Measurements from ENCODE around the gene PLOD2.
"Not testable (repeated sequence)": the region's sequence is repeated elsewhere in the genome, so short reads cannot be mapped to it uniquely, and the experiment has no call there.

The PLOD2 gene

DNA sequence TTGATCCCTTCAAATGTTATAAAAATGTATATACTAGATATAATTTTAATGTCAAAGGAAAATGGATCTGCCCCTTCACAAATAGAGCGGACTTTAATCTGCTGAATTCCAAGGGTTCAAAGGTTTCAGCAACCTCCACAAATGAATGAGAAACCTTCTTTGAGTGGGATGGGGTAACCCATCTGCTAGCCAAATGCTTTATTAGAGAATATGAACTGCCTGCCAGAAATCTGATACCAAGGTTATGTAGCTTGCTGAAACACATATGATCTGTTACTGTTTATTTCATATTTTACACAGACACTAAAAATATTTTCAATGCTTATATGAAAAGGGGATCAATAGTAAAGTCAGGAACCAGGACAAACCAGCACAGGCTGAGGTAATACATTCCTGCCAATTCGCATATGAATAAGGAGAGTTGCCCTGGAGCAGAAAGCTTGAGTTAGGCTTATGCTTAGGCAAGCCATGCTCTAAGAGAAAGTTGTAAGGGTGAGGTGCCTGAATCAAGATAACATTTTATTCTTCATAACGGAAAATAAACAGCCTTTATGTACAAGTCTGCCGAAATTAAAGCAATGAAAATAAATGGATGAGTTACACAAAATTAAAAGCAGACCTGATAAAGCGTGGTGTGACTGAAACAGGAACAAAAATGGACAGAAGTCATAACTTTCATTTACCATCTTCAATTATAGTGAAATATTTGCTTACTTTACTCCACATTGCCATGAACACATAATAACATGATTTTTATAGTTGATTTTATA, 26.5 kb downstream of the PLOD2 start:
- no peak for DNase-seq

DNA sequence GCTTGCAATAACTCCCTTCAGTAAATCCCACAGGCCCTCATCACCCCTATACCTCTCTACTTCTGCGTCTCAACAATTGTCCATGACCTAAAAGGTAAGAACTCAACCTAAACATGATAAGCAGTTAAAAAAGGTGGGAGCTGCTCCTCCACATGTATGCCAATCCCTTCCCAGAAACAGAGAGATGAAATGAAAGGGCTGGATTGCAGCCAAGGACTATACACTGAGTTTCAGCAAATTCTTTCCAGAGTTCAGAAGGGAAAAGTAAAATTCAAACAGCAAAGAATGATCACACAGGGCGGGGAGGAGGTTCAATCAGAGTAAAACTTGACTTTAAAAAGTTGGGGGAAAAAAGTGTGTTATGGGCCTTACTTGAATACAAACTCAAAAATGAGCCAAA, 27.5 kb downstream of the PLOD2 start:
- DNase-seq = no peak

DNA sequence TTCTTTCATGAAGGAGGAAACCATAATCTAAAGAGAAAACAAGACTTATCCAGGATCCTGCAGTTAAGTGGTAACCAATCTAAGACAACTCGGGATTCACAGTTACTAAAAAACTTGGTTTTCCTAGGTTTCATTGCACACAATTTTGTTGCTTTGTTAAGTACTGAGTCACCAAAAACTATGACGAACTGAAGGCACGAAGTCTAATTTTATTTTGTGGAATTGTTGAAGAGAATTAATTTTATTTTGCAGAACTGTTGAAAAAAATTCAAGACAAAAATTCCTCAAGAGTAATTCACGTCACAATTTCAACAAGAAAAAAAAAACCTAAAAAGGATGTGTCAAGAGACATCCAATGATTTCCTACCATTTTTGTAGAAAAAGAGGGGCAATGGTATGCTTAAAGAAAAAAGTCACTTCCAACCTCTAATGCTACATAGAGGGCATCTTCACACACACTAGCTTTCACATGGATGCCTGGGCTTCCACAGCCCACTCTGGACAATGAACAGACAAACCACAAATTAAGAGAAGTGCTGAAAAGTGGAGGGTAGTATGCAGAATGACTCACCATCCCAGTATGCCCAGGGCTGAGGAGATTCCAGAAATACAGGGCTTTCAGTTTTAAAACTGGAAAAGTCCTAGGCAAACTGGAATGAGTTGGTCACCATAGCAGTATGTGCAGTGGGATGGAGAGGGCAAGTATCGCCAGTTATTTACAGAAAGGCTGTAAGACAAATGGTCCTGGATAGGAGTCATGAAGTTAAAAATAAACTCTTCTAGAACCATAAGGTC, 29.2 kb downstream of the PLOD2 start:
- DNase-seq = no peak

DNA sequence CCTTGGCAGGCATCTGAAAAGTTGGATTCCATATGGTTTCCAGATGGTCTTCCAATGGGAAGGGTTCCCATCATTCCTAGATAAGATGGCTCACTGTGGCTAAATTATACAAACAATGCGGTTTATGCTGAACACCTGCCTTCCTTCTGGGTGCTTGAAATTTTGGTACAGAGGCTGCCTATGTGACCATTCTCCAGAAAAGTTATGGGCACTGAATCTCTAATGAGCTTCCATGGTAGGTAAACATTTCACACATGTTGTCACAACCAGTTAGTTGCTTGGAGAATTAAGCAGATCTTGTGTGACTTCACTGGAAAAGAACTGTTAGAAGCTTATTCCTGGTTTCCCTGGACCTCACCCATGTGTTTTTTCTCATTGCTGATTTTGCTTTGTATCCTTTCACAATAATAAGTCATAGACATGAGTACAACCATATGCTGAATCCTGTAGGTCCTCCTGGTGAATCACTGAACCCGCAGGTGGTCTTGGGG, 30.1 kb downstream of the PLOD2 start:
- no peak for DNase-seq

DNA sequence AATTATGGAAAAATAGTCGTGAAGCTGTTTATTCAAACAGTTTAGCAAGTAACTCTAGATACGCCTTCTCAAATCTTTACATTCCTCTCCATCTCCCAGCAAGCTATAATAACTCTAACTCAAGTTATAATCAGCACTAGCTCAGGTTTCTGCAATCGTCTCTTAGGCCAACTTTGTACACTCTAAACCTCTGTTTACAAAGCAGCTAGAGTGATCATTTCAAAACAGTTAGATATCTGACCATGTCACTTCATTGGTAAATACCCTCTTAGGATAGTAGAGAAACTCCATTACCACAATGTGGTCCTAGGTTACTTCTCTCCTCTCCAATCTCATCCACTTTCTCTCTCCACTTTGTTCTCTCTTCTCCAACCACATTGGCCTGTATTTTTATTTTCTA, 31.2 kb downstream of the PLOD2 start:
- no peak for DNase-seq

DNA sequence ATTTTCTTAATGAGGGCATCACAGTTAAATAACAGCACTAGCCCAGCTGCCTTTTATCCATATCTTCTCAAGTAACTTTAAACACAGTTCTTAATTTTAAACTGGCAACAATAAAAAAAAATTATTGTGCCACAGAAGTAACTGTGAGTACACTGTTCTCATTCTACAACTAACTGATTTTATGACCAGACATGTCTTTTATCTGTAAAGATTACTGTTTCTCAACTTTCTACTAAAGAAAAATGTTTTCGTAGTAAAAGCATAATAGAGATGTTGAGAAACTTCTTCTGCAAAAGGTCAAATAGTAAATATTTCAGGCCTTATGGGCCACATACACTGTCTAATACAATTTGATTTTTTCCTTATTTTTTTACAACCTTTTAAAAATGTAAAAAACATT, 32.0 kb downstream of the PLOD2 start:
- no peak for DNase-seq

DNA sequence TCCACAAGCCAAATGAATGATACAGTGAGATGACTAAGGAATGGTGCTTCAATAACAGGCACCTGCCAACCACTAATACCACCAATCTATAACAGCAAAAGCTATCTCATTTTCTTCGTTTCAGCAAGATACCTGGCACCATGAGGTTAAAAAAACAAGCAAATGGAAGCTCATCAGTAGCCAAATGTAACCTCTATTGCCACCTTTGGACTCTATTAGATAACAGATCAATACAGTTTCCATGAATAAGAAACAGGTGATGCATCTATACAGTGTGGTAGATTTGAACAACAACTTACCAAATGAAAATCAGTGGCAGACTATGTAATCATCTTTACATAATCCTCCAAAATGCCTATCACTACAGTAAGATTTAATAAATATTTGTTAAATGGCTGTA, 32.8 kb downstream of the PLOD2 start:
- DNase-seq = no peak

DNA sequence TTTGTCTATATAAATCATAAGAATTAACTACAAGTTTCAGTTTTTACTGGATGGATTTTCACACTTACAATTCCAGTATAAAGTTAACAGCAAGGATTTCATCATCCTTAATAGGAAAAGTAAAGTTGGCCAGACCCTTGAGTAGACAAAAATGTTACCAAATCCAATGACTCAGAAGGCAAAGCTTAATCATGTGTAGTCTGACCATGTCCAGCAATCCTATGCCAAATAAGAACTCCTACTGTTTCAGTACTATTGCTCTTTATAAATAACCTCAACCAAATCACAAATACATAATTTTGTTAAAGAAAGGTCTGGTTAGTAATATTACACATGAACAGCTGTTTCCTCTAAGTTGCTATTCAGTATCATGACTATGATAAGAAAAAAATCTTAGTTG, 35.0 kb downstream of the PLOD2 start:
- DNase-seq = no peak

DNA sequence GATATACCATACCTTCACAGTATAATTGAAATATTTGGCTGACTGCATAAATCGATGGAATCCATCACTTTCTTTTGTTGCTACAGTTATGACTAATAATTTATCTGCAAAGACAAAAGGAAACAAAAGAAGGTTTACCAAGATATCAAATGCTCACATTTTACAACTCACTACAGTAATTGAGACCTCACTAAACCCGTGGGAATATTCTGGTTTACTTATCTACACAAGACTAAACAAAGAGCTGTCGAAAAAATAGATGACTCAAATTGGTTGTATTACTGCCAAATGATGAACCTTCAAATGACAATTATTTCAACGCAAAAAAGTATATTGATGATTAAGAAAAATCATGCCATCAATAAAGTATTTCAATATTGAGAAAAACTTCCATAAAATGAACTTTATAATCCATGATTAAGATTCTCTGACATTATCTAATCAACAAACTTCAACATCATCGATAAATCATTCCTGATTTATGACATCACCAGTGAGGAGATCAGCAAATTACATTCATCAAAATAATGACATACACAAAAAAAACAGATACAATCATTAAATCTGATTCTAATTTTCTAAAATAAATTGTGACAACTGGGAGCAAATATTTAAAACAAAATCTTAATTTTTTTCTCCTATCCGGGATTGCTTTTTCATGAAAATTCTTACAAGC, 36.7 kb downstream of the PLOD2 start:
- DNase-seq = no peak

DNA sequence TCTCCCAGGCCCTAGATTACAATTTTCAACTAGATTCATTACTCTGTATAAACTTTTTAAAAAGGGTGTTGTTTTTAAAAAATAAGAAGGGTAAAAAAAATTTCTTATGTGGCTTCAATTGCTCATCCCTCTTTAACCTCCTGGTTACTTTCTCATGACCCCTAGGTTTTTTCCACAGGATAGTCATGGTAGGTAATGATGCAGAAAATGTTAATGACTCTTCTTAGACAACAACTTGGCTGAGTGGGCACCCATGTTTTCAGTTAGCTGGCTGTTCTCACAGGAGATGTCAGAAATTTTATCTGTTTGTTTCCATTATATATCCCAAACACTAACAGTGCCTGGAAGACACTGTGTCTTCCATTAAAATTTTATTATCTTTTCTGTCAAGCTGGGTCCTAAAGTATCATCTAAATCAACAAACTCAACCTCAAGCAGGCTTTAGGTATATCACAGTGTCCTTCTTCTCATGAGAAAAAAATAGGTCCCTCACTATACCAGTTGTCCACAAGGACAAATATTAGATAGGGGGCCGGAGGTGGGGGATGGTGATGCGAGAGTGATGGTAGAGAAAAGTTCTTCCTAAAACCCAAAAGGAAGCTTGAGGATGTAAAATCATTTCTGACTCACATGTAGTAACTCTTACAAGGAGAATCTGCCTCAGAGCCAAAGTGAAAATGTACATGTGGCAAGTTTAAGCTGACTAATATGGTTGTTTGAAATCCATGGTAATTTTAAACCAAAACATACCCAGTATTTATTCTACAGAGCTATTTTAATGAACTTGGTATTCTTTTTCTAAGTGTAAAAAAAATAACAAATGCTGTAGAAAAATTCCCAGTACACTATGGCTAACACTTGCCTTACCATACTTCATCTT, 43.3 kb downstream of the PLOD2 start:
- no peak for DNase-seq

DNA sequence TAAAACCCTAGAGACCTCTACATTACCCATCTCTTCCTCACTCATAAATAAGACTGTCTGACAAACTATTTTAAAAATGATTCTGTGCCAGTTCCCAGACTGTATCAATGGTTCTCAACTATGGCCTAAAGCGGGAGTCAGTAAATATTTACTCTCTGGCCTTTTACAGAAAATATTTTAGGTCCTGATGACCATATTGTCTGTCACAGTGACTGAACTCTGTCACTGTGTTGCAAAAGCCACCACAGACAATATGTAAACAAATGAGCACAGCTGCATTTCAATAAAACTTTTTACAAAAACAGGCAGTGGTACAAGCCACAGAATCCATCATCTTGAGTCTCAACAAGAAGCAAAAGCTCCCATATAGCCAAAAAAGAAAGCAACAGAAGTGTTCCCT, 45.4 kb downstream of the PLOD2 start:
- DNase-seq = no peak

DNA sequence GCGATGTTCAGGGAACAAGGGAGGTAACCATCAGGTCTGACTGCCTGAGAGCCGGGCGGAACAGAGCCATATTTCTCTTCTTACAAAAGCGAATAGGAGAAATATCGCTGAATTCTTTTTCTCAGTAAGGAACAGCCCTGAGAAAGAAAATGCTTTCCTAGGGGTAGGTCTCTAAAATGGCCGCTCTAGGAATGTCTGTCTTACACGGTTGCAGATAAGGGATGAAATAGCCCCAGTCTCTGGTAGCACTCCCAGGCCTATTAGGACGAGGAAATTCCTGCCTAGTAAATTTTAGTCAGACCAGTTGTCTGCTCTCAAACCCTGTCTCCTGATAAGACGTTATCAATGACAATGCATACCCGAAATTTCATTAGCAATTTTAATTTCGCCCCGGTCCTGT, 47.2 kb downstream of the PLOD2 start:
- DNase-seq = not testable (repeated sequence)

DNA sequence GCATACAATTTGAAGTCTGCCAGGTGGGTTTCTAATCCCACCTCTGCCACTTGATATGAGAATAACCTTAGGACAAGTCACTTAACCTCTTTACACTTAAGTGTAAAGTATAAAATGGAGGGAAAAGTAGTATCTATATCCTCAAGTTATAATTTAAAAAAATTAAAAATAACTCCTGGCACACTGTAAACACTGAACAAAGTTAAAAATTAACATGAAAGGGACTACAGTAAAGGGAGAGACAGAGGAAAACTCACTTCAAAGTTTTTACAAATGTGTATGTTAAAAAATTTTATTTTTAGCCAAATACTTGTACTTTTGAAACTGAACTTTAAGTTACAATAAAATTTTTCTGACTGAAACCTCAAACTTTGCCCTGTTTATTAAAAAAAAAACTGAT, 49.6 kb downstream of the PLOD2 start:
- DNase-seq = no peak

DNA sequence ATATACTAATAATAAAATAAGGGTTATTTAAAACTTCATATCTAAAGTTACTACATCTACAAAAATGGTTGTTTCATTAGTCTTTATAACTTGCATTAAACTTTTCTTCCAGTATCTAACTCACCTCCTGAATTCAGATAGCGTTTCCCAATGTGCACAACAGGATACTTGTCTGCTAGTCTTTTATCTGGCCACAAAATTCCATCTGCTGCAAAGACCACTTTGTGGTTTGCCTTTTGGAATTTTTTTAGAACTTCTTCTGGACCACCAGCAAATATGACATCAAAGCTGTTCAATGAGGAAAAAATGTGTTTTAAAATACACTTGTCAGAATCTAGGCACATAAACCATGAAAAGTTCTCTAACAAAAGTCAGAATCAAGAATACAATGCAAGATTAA, 50.8 kb downstream of the PLOD2 start:
- no peak for DNase-seq

DNA sequence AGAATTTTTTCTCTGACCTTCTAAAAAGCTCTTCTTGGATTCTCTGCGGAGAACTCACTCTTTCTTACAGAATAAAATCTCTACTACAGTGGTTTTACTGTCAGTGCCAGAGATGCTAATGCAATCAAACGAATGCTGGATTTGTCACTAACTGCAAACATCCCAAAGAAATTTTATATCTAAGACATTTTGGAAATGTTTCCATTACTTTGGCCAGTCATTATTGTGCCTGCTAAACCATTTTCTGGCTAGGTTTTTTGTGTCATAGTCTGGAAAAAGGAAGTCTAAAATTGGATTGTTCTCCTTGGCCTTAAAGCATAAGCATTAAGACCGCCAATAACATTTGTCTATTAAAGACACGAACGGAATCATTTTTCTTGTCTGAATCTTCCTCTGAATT, 54.0 kb downstream of the PLOD2 start:
- no peak for DNase-seq

DNA sequence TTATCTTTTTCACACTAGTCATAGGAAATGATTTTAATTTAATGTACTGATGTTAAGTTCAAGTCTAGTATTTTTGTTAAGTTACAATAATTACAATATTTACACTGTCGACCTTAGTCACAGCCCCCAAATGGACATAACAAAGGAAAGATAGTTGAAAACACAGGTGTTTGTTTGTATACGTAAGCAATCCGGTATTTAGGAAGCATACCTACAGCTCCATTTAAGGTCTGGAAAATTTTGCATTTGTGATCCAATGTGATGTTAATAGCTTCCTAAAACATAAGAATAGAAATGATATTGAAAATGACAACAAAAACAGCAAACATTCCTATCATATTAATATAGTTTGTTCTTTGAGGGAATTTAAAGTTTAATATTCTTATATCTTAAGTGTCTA, 56.9 kb downstream of the PLOD2 start:
- no peak for DNase-seq

DNA sequence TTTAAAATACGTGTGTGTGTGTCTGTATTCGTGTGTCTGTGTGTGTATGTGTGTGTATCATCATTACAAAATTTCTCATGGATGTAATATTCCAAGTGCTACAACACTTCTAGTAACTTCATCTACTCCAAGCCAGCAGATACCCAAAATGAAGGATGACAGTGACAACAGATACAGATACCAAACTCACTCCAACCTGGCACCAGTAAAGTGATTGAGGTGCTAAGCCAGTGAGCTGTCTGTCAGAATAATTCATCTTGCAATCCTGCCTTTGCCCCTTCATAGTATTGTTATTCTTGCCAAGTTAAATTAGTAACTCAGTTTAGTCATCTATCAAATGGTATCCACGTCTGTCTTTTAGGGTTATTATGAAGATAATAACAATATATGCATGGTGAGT, 58.1 kb downstream of the PLOD2 start:
- DNase-seq = no peak

DNA sequence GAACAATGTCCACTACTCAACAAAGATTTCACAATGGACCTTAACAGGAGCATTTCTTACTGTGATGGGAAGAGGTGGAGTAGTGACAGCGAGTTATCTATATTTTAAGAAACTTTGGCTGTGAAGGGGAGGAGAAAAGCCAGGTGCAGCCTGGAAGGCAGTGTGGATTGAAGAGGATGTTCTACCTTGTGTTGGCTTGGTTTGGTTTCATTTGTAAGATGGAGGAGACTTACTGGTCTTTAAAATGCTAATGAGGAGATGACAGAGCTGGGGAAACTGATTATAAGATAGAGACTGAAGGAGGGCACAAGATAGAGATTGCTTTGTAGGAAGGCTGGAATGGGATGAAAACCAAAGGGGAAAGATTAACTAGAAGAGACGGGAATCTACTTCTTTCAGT, 59.4 kb downstream of the PLOD2 start:
- DNase-seq = no peak

DNA sequence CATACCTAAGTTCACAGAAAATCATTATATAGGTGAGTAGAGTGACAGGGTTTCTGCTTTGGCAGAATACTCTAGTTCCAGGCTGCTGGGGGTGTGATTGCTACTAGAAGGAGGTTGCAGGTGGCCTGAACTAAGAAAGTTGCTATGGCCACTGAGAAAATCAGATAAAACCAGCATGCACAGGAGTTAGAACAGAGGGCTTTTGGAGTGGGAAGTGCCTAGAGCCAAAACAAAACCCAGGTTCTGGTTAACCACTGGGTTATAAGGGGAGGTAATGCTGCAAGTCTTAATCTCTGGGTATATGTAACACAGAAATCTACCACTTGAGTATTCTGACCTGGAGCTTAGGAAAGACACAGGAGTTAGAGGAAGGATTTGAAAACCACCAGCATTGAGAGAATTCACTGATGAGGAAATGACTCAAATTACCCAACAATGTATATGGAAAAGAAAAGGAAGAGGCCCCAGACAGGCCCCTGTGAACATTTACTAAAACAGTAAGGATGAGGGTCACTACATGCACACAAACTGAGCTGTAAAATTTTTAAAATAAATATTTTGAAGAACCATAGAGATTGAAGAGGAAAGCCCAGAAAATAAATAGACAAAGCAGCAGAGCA, 60.0 kb downstream of the PLOD2 start:
- DNase-seq = no peak

DNA sequence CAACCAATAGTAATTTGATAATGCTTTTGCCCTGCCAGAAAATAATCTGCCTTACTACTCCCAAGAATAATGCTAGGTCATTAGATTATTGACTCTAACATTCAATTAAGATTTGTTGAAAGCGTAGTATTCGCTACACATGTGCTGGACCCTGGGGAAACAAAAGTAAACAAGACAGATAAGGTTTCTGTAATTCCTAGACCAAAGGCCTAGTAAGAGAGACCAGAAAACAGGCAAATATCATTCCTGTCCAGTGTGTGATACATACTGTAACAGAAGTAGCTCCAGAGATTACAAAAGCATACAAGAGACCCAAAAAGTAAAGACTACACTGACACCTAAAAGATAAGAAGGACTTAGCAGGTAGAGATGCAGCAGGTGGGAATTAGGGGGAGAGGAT, 60.8 kb downstream of the PLOD2 start:
- DNase-seq = no peak

DNA sequence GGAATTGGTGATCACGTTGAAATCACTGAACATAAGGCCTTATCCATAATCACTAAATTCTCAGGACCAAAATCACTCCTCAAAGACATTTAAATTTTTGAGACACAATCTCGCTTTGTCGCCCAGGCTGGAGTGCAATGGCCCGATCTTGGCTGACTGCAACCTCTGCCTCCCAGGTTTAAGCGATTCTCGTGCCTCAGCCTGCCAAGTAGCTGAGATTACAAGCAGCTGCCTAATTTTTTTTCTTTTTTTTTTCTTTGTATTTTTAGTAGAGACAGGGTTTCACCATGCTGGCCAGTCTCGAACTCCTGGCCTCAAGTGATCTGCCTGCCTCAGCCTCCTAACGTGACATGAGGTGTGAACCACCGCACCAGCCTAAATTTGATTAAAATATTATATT, 61.7 kb downstream of the PLOD2 start:
- no peak for DNase-seq

DNA sequence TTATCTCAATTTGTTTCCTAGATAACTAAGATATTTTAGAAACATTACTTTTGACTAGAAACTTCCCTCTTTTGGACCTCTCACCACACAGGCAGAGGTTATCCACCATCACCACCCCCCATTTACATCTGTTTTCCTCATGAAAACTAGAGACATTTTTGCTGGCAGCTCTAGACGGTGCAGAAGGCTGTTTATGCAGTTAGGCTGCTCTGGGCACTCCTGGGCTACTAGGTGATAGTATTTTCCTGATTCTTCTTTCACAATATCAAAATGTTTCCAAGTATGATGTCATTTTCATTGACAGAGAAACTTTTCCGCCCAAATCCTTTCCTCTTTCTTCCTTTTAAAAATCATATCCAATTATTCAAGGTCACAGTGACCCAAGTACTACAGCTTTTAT, 67.1 kb downstream of the PLOD2 start:
- DNase-seq = no peak
